A673 (cell line): ENCODE data around the gene CDK14. TPM values are rescaled to one million over a fixed set of nuclear protein-coding genes. Genes with fewer than 3 reads are reported as not detected.

Experiments
- BruUV-seq: library from RNA; stranded (reverse); fragments of 400-500 nt; replicated peaks from 2 replicates; lab custom pipeline; 2021; lab: Mats Ljungman, UMichigan
- CTCF ChIA-PET: fragments of 300-600 bp; sonication (Branson Sonifier 250); formaldehyde crosslinking; loops from one replicate; lab custom pipeline; 2022; ENCODE audit warnings: antibody characterized with exemption; lab: Charles Lee
- POLR2A ChIA-PET: fragments of 300-600 bp; sonication (Branson Sonifier 250); formaldehyde crosslinking; loops from one replicate; lab custom pipeline; 2022; ENCODE audit warnings: antibody characterized with exemption; ENCODE audit not compliant: low non-redundant PET; lab: Charles Lee
- DNase-seq: peaks from one replicate; pipeline ENCODE4 v3.0.0-alpha.2; 2015; ENCODE audit warnings: low spot score
- H3K27ac ChIP-seq: fragments of 200-600 bp; sonication (generic); 2 replicates; pipeline ENCODE4 v1.5.1; 2016; ENCODE audit warnings: mixed run types, low read depth, mild to moderate bottlenecking, mixed read lengths, antibody characterized with exemption, low read length; ENCODE audit not compliant: poor library complexity, severe bottlenecking
- H3K27me3 ChIP-seq: fragments of 200-600 bp; sonication (generic); replicated peaks from 2 replicates; pipeline ENCODE4 v1.6.1; 2017; ENCODE audit warnings: mixed run types, low read depth, mild to moderate bottlenecking, mixed read lengths, antibody characterized with exemption, low read length; ENCODE audit not compliant: insufficient read depth, poor library complexity
- H3K36me3 ChIP-seq: fragments of 200-600 bp; sonication (generic); 2 replicates; pipeline ENCODE4 v1.6.1; 2016; ENCODE audit warnings: mixed run types, mild to moderate bottlenecking, mixed read lengths, antibody characterized with exemption, low read length; ENCODE audit not compliant: insufficient read depth, poor library complexity, severe bottlenecking
- H3K4me1 ChIP-seq: fragments of 200-600 bp; sonication (generic); 2 replicates; pipeline ENCODE4 v1.6.1; 2017; ENCODE audit warnings: mixed run types, mild to moderate bottlenecking, mixed read lengths, antibody characterized with exemption, low read length; ENCODE audit not compliant: insufficient read depth, poor library complexity, severe bottlenecking
- H3K4me3 ChIP-seq: fragments of 200-600 bp; sonication (generic); 2 replicates; pipeline ENCODE4 v1.5.1; 2016; ENCODE audit warnings: low read depth, mixed run types, mild to moderate bottlenecking, mixed read lengths, low read length; ENCODE audit not compliant: poor library complexity, severe bottlenecking
- H3K9me3 ChIP-seq: fragments of 200-600 bp; sonication (generic); 2 replicates; pipeline ENCODE4 v1.6.1; 2016; ENCODE audit warnings: mixed run types, low read depth, mild to moderate bottlenecking, mixed read lengths, antibody characterized with exemption, low read length; ENCODE audit not compliant: poor library complexity, severe bottlenecking
- EZH2 ChIP-seq: fragments of 200-600 bp; sonication (generic); IDR thresholded peaks from 2 replicates; pipeline ENCODE4 v1.6.1; 2017; ENCODE audit warnings: borderline replicate concordance, low read depth, mild to moderate bottlenecking, mixed read lengths, antibody characterized with exemption, low read length; ENCODE audit not compliant: poor library complexity, severe bottlenecking
- intact Hi-C: fragments of 100-400 bp; cut with micrococcal nuclease; formaldehyde crosslinking; loops from one replicate; pipeline ENCODE4 v1.10.0; 2022; ENCODE audit not compliant: unreplicated experiment
- total RNA-seq: library from RNA; stranded (reverse); gene quantifications from 2 replicates; pipeline ENCODE4 v1.2.3, GENCODE V29; 2021
- TF ChIP-seq, protein P1 (sequence below): fragments of 300-800, 200-600 bp; sonication (generic); conservative IDR thresholded peaks from 2 replicates; pipeline ENCODE4 v1.5.1; 2017; ENCODE audit warnings: low read depth, mild to moderate bottlenecking, antibody characterized with exemption, low read length, moderate library complexity, mixed read lengths

CDK14 gene
- total RNA-seq, 1 experiment from 2014 or later, result 128 TPM

DNA sequence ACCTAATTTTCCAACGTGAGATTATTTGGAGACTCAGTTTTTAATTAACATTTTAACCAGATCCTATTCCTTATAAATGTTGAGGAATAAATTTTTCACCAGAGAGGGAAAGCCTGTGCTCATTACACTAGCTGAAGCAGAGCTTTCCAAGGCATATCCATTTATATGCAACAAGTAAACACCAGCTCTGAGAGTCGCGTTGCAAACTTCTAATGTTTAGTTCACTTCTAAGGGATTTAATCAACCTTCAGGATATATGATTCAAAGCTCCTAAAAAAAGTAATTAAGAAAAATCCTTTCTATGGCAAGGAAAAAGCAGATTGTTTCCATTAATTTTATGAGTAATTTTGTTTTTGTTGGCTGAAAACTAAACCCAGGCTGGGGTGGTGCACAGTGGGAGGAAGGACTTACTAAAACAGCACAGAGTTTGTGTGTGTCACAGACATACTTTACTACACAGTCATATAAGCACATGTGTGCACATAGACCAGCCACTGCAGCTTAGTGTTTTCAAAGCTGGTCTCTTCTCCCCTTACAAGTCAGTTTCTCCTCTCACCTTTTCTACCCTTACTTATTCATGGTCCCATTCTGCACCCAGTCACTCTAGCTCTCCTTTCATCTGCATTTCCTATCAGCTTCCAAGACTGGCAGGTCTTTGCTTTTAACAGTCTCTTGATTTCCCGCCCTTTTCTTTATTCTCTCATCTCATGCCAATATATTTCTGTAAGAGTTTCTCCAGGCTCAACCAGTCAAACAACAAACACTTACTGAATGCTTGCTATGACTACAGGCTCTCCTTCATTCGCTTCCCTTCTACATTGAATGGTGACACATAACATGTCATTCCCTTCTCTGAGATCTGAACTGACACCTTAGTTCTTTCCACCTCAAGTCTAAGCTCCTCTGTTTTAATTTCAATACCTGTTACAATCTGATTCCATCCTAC lies 587.0 kb downstream of the CDK14 start:
- Histone ChIP-seq H3K27ac (no peak overlapping the region), H3K9me3 (no peaks in the 10 kb centered on the region), H3K4me1 (peaks cover 5% of the 10 kb centered on the region), H3K36me3 (no peaks in the 10 kb centered on the region), H3K27me3 (no peaks in the 10 kb centered on the region), H3K4me3 (no peak overlapping the region)
- CTCF ChIA-PET, result no interaction called here
- DNase-seq, result no peak
- TF ChIP-seq, protein P1, sequence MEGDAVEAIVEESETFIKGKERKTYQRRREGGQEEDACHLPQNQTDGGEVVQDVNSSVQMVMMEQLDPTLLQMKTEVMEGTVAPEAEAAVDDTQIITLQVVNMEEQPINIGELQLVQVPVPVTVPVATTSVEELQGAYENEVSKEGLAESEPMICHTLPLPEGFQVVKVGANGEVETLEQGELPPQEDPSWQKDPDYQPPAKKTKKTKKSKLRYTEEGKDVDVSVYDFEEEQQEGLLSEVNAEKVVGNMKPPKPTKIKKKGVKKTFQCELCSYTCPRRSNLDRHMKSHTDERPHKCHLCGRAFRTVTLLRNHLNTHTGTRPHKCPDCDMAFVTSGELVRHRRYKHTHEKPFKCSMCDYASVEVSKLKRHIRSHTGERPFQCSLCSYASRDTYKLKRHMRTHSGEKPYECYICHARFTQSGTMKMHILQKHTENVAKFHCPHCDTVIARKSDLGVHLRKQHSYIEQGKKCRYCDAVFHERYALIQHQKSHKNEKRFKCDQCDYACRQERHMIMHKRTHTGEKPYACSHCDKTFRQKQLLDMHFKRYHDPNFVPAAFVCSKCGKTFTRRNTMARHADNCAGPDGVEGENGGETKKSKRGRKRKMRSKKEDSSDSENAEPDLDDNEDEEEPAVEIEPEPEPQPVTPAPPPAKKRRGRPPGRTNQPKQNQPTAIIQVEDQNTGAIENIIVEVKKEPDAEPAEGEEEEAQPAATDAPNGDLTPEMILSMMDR, result no peak
- TF ChIP-seq EZH2, result no peak
- intact Hi-C loops, result no loop called here
- no TSS peak for BruUV-seq
- POLR2A ChIA-PET, result no interaction called here

DNA sequence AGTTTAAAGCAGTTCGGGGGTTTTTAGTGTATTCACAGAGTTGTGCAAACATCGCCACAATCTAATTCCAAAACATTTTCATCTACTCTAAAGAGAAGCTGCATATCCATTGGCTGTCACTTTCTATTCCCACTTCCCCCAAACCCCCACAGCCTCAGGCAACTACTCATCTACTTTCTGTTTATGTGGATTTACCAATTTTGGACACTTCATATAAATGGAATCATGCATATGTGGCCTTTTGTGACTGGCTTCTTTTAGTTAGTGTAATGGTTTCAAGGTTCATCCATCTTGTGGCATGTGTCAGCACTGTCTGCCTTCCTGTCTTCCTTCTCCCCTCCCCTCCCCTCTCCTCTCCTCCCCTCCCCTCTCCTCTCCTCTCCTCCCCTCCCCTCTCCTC lies 589.6 kb downstream of the CDK14 start:
- POLR2A ChIA-PET, result no interaction called here
- H3K36me3 ChIP-seq, result no peaks in the 10 kb centered on the region
- H3K9me3 ChIP-seq, result no peaks in the 10 kb centered on the region
- H3K4me3 ChIP-seq, result no peak overlapping the region
- no peak overlapping the region for H3K27ac ChIP-seq
- intact Hi-C loops, result no loop called here
- H3K4me1 ChIP-seq, result peaks cover 5% of the 10 kb centered on the region
- BruUV-seq, result no TSS peak
- DNase-seq, result no peak
- TF ChIP-seq, protein P1, result no peak
- TF ChIP-seq EZH2, result no peak
- CTCF ChIA-PET, result no interaction called here
- H3K27me3 ChIP-seq, result no peaks in the 10 kb centered on the region

DNA sequence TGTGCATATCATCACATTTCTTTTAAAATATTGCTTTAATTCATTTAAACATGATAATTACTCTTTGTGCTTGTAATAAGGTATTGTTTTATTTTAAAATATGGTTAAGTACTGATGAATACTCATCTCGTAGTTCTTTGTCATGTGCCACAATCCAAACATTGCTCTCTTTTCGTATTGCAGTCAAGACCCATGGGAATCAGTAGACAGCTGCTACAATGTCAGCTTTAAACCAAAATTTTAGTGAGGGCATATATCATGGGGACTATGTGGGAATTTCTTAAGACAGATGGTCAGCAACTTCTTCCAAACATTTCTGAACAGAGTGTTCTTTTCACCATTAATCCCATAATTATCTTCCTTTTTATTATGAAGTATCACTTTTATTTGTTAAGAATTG lies 590.9 kb downstream of the CDK14 start:
- no peak for DNase-seq
- BruUV-seq, result no TSS peak
- no peaks in the 10 kb centered on the region for H3K27me3 ChIP-seq
- H3K36me3 ChIP-seq, result no peaks in the 10 kb centered on the region
- no peak overlapping the region for H3K27ac ChIP-seq
- no peak overlapping the region for H3K4me3 ChIP-seq
- TF ChIP-seq, protein P1, result no peak
- TF ChIP-seq EZH2, result no peak
- ChIA-PET POLR2A (no interaction called here), CTCF (no interaction called here)
- no peaks in the 10 kb centered on the region for H3K9me3 ChIP-seq
- intact Hi-C loops, result no loop called here
- H3K4me1 ChIP-seq, result peaks cover 5% of the 10 kb centered on the region
